ENCODE measurements around the gene KIF21B. TPM values are rescaled to one million over a fixed set of nuclear protein-coding genes. Genes with fewer than 3 reads are reported as not detected.

The KIF21B gene
- total and polyA plus RNA-seq, 2 experiments from 2014 or later = 4.6 to 34.3 TPM

GRCh38 chr1:201006450-201006849, 17.1 kb downstream of the KIF21B start:
- Histone ChIP-seq H3K79me2 (replicated peaks; ENCODE audit: insufficient read depth) (peaks cover 8% of the 10 kb centered on the region; the same call in 1 of the 2 replicates), H3K27me3 (ENCODE audit: insufficient read depth) (no peaks in the 10 kb centered on the region), H3K9me2 (ENCODE audit: insufficient read depth) (no peaks in the 10 kb centered on the region), H3F3A (replicated peaks; ENCODE audit: low read depth) (no peaks in the 10 kb centered on the region), H3K4me2 (no peak overlapping the region), H2AFZ (no peak overlapping the region), H3K27ac (ENCODE audit: low read depth) (no peak overlapping the region), H4K20me1 (replicated peaks; ENCODE audit: insufficient read depth) (peaks cover 5% of the 10 kb centered on the region; the same call in 1 of the 2 replicates), H3K36me3 (ENCODE audit: insufficient read depth) (no peaks in the 10 kb centered on the region; the same call in 1 of the 2 replicates), H3K4me1 (ENCODE audit: insufficient read depth) (peaks cover 12% of the 10 kb centered on the region), H3K4me3 (no peak overlapping the region)
- H3K27me3 Mint-ChIP-seq (ENCODE audit: insufficient read depth, low read depth, poor library complexity) = no peaks in the 10 kb centered on the region
- DNase-seq (ENCODE audit: low spot score) (no peak), ATAC-seq (no peak)
- H3K4me3 Mint-ChIP-seq = no peak overlapping the region
- peaks cover 5% of the 10 kb centered on the region; the same call in 2 of the 3 replicates for H3K36me3 Mint-ChIP-seq (ENCODE audit: low read depth)
- TF ChIP-seq JUNB (IDR thresholded peaks at IDR 0.05; ENCODE audit: unreplicated experiment) (no peak), CREB1 (CRISPR knock-in tag; IDR thresholded peaks at IDR 0.05; ENCODE audit: low read depth) (no peak), NANOG (IDR thresholded peaks at IDR 0.05; ENCODE audit: borderline replicate concordance) (no peak)
- peaks cover 12% of the 10 kb centered on the region for H3K4me1 Mint-ChIP-seq
- H3K27ac Mint-ChIP-seq = no peak overlapping the region
- no peaks in the 10 kb centered on the region for H3K9me3 Mint-ChIP-seq

- Mint-ChIP-seq H3K27me3 (ENCODE audit: insufficient read depth, low read depth, poor library complexity) (peaks cover 2% of the 10 kb centered on the region), H3K9me3 (no peaks in the 10 kb centered on the region), H3K4me3 (no peak overlapping the region), H3K27ac (no peak overlapping the region), H3K36me3 (ENCODE audit: low read depth) (peaks cover 5% of the 10 kb centered on the region; the same call in 2 of the 3 replicates), H3K4me1 (peaks cover 3% of the 10 kb centered on the region)
- Histone ChIP-seq H3K36me3 (ENCODE audit: insufficient read depth) (no peaks in the 10 kb centered on the region; the same call in 1 of the 2 replicates), H3K27ac (ENCODE audit: low read depth) (no peak overlapping the region), H2AFZ (no peak overlapping the region), H3K27me3 (ENCODE audit: insufficient read depth) (no peaks in the 10 kb centered on the region), H3K4me1 (ENCODE audit: insufficient read depth) (peaks cover under 1% of the 10 kb centered on the region; the same call in 1 of the 2 replicates), H3K79me2 (replicated peaks; ENCODE audit: insufficient read depth) (peaks cover 8% of the 10 kb centered on the region; the same call in 1 of the 2 replicates), H4K20me1 (replicated peaks; ENCODE audit: insufficient read depth) (no peaks in the 10 kb centered on the region; the same call in 1 of the 2 replicates), H3K4me3 (no peak overlapping the region), H3F3A (replicated peaks; ENCODE audit: low read depth) (no peaks in the 10 kb centered on the region), H3K4me2 (no peak overlapping the region), H3K9me2 (ENCODE audit: insufficient read depth) (no peaks in the 10 kb centered on the region)
- ATAC-seq (no peak), DNase-seq (ENCODE audit: low spot score) (no peak)
- TF ChIP-seq ZNF331 (CRISPR knock-in tag; IDR thresholded peaks at IDR 0.05; ENCODE audit: low read depth) = no peak
- TF ChIP-seq ETS1 (IDR thresholded peaks at IDR 0.05) = no peak
- no peak for TF ChIP-seq JUNB (IDR thresholded peaks at IDR 0.05; ENCODE audit: unreplicated experiment)
- no peak for TF ChIP-seq ZNF114 (CRISPR knock-in tag; IDR thresholded peaks at IDR 0.05)
- no peak for TF ChIP-seq EZH2phosphoT487 (IDR thresholded peaks at IDR 0.05; ENCODE audit: unreplicated experiment)
- TF ChIP-seq EZH2 (IDR thresholded peaks at IDR 0.05; ENCODE audit: low read depth, unreplicated experiment) = no peak
- no peak for TF ChIP-seq ZNF462 (CRISPR knock-in tag; IDR thresholded peaks at IDR 0.05)
- TF ChIP-seq STAT1 (IDR thresholded peaks at IDR 0.05; ENCODE audit: unreplicated experiment) = no peak
- TF ChIP-seq POLR2AphosphoS5 (IDR thresholded peaks at IDR 0.05; ENCODE audit: low read depth) = no peak
- no peak for TF ChIP-seq CREB1 (CRISPR knock-in tag; IDR thresholded peaks at IDR 0.05; ENCODE audit: low read depth)
- no peak for TF ChIP-seq REST (IDR thresholded peaks at IDR 0.05; ENCODE audit: unreplicated experiment)
These were observed 18.8 kb downstream of the KIF21B start for GRCh38 chr1:201004732-201005131.

Measured in GM23338 (cell line).